Ramos (cell line): ENCODE data around the gene B2M.
"Not testable (repeated sequence)": the region's sequence is repeated elsewhere in the genome, so short reads cannot be mapped to it uniquely, and the experiment has no call there.

ENCODE experiments used
- in situ Hi-C: fragments of 300-500 bp; cut with MboI; formaldehyde crosslinking; loops from one replicate; pipeline ENCODE4 v1.14.3; 2022; ENCODE audit warnings: low sequenced_read_pairs; ENCODE audit not compliant: unreplicated experiment

B2M gene

DNA sequence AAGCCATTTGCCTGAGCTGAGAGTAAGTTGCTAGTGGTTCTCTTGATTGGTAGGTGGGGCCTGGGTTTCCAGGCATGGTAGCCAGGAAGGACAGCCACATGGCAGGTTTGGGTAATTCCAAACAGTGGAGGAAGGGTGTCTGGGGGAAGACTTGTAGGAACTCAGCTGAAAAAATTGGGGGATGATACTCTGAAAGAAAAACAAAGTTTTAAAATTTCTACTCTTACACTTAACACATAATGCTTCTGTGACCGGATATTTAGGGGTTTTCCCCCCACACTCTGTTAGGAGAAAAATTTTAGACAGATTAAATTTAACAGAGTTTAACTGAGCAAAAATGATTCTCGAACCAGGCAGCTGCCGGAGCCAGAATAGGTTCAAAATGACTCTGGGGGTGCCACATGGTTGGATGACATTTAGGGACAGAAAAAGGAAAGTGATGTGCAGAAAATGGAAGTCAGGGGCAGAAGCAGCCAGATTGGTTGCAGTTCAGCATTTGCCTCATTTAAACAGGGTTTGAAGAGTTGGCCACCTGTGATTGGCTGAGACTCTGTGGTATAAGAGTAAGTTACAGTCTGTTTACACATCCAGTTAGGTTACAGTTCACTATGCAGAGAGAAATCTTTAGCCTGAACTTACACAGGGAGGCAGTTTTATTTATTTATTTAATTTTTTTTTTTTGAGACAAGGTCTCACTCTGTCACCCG lies 8.1 kb downstream of the B2M start:
- in situ Hi-C loops = loop anchor here (25.0 kb wide), 2 partner anchors 843 to 932 kb away; partner anchors contain the start of genes ELL3 and SERF2

DNA sequence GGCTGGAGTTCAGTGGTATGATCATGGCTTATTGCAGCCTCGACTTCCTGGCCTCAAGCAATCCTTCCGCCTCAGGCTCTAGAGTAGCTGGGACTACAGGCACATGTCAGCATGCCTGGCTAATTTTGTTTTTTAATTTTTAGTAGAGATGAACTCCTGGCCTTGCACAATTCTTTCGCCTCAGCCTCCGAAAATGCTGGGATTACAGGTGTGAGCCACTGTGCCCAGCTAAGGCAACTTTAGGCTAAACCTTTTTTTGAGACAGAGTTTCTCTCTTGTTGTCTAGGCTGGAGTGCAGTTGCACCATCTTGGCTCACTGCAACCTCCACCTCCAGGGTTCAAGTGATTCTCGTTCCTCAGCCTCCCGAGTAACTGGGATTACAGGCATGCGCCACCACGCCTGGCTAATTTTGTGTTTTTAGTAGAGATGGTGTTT lies 8.7 kb downstream of the B2M start:
- in situ Hi-C loops = loop anchor here (25.0 kb wide), 2 partner anchors 842 to 933 kb away; partner anchors contain the start of genes ELL3 and SERF2

DNA sequence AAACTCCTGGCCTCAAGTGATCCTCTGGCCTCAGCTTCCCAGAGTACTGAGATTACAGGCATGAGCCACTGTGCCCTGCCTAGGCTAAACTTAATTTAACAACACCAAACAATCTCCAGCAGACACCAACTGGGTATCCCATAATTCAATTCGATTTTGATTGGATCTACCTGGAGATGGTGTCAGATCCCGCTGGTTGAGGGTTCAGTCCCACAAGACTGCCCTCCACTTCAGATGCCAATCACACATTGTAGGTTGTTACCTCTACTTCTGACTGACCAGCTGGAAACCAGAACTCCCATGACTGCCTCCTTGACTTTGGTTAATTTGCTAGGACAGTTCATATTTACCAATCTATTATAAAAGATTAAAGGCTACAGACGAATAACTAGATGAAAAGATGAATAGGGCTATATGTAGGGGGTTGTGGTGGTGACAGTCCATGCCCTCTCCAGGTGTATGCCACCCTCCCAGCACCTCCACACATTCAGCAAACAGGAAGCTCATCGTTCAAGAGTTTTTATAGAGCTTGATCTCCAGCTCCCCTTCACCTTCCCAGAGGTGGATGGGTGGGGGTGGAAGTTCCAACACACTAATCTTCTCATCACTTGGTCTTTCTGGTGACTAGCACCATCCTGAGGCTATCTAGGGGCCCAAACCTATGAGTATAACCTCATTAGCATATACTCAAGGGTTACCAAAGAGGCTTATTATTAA lies 9.3 kb downstream of the B2M start:
- in situ Hi-C loops = loop anchor here (25.0 kb wide), 2 partner anchors 842 to 933 kb away; partner anchors contain the start of genes ELL3 and SERF2

DNA sequence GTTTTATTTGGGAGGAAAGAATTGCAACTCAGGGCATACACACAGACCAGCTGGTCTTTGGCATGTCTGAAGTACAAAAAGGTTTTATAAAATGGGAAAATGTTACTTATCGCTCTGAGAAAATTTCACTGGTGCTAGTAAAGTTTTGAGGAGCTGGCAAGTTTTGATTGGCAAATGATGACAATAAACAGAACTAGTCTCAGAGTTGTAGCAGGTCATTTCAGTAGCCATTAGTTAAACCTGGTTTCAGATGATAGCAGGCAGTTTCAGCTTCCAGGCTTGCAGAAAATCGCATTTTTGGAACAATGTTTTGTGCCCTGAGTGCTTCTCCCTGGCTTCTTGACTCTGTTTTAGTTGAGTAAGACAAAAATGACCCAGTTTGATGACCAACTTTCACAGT lies 10.7 kb downstream of the B2M start:
- in situ Hi-C loops = loop anchor here (25.0 kb wide), 2 partner anchors 840 to 935 kb away; partner anchors contain the start of genes ELL3 and SERF2

DNA sequence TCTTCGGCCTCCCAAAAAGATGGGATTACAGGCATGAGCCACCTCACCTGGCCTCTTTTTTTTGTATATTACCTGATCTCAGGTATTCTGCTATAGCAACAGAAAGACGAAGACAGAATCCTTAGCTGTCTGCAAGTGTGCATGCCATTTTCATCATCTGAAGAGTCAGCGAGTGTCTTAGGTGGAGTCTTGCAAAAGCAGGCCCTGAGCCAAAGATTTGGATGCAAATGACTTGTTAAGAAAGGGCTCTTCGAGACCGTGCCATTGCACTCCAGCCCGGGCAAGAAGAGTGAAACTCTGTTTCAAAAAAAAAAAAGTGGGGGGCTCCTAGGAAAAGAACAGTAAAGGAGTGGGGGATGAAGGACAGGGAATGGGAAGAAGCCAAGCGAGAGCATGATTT lies 14.8 kb downstream of the B2M start:
- in situ Hi-C loops = no loop called here

DNA sequence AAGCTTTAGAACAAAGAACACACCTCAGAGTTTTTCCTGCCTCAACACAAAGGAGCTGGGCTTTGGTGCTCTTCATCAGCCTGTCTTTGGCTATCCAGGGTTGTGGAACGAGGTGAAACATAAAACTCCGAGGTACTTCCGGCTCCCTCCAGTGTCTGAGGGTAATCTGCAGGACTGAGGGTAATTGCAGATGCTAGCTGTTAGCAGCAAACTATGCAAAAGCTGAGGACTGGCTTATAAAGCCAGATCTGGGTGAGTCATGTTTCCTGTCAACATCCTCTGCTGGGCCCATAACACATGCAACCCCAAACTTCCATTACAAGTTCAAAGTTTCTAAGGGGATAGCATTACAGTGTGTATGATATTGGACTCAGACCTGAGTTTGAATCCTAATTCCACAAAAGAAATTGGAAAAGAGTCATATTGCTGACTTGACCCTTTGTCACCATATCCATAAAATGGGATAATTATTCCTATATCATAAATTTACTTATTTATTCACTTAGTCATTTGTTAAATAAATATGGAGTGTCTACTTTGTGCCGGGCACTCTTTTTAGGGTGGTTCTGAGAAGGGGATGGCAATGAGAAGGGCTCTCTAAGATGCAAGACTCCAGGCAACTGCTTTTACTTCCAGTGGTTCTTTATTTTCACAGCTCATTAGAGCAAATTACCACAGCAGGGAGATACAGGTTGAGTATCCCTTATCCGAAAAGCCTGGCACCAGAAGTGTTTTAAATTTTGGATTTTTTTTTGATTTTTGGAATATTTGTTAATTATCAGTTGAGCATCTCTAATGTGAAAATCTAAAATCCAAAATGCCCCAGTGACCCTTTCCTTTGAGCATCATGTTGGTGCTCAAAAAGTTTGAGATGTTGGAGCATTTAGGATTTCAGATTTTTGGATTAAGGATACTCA lies 15.5 kb downstream of the B2M start:
- in situ Hi-C loops = no loop called here

DNA sequence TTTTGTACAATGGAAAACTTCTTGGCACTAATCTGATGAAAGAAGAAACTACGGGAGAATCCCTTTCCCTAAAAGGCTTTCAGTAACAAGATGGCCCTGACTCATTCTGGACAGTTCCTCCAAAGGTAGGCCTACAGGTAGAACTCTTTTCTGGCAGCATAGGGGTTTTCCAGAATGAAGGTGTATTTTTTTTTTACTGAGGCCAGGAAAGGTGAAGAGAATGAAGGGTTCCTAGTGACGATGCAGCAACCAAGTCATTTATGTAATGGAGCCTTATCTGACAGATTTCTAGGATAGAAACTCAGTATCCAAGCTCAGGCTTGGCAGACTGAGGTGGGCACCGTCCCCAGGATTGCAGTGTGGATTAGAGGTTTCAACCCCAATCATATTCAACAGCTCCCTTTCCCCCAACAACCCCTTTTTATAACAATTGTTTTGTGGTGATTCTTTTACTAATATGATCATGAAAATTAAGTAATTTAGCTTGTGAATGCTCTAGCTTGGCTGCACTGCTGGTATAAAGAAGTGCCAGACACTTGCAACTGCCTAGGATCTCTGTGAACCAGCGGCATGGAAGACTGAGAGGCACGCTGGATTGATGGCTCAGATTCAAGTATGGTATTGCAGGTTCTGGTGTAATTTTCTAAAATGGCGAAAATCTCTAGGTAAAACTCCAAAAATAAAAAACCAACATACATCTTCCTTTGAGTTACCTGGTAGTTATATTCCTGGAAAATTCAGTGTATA lies 16.3 kb downstream of the B2M start:
- in situ Hi-C loops = no loop called here

DNA sequence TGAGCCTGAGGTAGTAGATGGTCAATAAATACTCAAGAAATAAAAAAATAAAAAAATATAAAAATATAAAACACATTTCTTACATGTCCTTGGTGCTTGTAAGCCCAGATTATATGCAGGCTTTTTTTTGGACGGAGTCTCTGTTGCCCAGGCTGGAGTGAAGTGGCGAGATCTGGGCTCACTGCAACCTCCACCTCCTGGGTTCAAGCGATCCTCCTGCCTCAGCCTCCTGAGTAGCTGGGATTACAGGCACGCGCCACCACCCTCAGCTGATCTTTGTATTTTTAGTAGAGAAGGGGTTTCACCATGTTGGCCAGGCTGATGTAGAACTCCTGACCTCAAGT lies 16.9 kb downstream of the B2M start:
- in situ Hi-C loops = not testable (repeated sequence)

DNA sequence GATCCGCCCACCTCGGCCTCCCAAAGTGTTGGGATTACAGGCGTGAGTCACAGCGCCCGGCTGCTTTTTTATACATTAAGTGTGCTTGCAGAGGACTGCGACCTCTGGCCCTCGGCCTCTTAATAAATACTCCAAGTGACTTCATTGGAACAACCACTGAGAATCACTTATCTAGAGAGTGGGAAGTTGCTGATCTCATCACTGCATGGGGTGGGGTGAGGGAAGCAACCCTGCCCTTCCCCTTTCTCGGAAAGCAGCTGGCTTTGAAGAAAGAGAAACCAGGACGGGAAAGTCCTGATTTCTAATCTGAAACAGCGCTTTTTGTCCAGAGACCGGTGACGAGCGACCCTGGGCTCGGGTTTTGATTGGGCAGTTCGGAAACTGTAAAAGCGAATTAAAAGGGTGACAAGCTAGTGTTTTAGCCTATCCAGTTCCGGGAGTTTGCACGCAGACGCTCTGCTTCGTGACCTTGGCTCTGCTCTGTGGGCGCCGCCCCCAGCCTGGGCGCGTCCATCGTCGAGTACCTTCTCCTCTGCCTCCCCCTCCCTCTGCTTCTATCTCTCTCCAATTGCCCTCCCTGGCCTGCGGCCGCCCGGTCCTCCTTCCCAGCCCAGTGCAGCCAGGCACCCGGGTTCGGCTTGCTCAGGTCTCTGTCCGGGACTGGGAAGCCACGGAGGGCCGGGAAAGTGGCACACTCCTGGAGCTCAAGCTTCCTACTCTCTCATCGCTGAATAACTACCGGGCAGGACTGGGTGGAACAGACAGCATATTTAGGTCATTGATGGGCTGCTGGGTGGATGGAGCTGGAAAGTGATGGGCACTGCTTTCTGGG lies 17.5 kb downstream of the B2M start:
- in situ Hi-C loops = no loop called here

DNA sequence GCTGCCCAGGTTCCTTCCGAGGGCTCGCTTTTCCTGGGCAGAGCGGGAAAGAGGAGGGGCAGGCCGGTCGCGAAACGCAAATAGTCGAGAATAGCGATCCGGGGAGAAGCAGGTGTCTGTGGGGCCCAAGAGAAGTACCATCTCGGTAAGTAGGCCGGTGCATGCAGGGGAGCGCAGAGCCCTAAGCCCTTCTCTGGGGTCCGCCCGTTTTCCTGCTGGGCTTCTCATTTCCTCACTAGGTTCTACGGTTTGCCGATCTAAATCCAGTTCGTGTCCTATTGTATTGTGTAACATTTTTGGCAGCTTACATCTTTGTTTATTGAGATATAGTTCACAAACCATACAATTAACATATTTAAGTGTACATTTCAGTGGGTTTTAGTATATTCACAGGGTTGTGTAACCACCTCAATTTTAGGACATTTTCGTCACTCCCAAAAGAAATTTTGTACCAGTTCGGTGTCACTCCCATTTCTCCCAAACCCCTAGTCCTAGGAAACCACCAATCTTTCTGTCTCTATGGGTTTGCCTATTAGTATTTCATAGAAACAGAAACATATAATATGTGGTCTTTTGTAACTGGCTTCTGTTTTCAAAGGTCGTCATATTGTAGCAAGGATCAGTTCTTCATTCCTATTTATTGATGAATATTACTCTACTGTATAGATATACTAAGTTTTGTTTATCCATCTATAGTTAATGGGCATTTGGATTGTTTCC lies 18.3 kb downstream of the B2M start:
- in situ Hi-C loops = loop anchor here (10.0 kb wide), 1 partner anchor 145 kb away; no protein-coding TSS in a partner anchor

DNA sequence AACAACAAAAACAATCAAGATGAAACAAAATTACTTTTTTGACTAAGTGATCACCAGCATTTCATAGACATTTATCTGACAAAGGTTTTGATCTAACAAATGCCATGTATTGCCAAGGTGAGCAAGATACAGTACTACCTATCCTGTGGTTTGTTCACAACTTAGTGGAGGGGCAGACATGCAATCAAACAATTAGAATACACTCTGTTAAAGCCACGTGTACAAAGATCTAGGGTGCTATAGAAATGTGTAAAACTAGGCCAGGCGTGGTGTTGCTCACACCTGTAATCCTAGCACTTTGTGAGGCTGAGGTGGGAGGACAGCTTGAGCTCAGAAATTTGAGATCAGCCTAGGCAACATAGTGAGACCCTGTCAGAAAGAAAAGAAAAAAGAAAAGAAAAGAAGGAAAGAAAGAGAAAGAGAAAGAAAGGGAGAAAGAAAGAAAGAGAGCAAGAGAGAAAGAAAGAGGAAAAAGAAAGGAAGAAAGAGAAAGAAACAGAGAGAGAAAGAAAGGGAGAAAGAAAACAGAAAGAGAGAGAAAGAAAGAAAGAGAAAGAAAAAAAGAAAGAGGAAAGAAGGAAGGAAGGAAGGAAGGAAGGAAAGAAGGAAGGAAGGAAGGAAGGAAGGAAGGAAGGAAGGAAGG lies 23.6 kb downstream of the B2M start:
- in situ Hi-C loops = loop anchor here (10.0 kb wide), 1 partner anchor 150 kb away; no protein-coding TSS in a partner anchor

DNA sequence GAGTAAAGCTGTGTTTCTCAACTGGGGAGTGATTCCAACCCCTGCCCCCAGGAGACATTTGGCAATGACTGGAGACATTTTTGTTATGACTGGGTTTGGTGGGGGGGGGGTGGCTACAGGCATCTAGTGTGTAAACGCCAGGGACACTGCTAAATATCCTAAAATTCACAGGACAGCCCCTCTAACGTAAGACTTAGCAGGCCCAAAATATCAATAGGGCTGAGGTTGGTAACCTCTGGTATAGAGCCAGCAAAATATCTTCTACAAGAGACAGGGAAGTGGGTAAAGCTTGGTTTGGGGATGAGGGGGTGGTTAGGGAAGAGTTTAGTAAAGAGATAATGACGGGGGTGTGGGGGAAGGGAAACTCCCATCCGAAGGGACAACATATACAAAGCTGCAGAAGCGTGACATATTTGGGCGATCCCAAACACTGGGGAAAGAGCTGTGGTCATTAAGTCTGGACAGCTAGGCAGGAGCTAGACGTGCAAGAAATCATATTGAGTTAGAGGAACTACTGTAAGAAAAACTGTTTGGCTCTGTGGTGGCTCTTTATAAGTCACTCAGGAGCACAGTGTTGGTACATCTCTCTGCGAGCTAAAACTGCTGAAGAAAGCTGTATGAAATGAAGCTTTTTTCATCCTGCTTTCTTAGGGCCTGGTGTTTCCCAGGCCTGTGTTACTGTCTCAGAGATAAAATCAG lies 24.3 kb downstream of the B2M start:
- in situ Hi-C loops = loop anchor here (10.0 kb wide), 1 partner anchor 151 kb away; no protein-coding TSS in a partner anchor

DNA sequence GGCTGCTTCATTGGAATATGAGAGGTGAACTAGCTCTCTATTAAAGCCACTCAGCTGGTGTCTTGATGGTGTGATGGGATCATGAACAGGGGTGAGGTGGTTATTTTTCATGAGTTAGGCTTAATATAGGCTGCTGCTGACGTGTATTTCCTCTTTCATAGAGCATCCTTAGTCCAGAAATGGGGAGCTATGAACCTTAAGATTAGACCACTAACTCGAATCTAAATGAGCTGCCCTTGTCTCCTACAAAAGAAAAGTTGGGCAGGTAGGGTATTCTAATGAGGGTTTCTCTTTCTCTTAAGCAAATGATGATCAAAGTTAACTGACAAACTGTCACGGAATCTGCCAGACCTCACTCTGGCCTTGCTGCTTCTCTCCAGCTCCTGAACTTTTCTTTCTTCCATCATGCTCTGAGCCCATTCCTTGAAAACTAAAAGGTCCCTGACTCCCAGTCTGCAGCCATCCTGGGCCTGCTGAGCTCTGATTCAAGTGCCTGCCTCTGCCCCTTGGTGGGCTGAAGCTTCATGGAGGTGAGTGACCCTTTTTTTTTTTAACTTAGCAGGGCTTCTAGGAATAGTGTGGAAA lies 25.0 kb downstream of the B2M start, which contains the start of gene TRIM69:
TSS of gene TRIM69 (plus strand) at position 348 of the 585 bp plus-strand sequence. CDS start at position 525, 177 bp downstream.
- in situ Hi-C loops = loop anchor here (10.0 kb wide), 1 partner anchor 151 kb away; no protein-coding TSS in a partner anchor

DNA sequence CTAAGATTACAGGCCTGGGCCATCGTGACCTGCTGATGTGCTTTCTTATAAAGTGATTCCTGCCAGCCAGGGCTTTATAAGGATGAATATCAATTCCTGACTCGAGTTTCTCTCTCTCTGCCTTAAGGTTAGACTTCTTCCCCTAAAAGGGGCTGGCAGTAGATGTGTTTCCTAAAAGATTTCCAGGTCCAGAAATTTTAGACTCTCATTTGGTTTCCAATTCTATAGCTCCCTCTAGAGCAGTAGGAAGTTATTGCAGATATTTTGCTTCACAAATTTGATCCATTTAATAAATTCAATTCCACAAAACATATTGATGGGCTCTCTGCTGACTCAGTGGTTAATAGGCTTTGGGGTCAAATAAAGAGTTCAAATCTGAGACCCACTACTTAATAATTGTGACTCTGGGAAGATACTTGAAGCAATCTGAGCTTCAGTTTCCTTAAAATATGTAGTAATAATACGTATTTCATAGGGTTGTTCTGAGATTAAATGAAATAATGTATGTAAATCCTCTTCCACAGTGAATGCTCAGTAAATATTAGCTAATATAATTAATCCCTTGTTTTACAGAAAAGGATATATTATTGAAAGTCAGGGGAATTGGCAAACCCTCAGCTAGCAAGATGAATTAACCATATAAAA lies 27.1 kb downstream of the B2M start:
- in situ Hi-C loops = loop anchor here (10.0 kb wide), 1 partner anchor 154 kb away; no protein-coding TSS in a partner anchor

DNA sequence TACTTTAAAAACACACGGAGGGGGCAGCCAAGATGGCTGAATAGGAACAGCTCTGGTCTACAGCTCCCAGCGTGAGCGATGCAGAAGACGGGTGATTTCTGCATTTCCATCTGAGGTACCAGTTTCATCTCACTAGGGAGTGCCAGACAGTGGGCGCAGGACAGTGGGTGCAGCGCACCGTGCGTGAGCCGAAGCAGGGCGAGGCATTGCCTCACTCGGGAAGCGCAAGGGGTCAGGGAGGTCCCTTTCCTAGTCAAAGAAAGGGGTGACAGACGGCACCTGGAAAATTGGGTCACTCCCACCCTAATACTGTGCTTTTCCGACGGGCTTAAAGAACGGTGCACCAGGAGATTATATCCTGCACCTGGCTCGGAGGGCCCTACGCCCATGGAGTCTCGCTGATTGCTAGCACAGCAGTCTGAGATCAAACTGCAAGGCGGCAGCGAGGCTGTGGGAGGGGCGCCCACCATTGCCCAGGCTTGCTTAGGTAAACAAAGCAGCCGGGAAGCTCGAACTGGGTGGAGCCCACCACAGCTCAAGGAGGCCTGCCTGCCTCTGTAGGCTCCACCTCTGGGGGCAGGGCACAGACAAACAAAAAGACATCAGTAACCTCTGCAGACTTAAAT lies 28.0 kb downstream of the B2M start:
- in situ Hi-C loops = loop anchor here (10.0 kb wide), 1 partner anchor 155 kb away; no protein-coding TSS in a partner anchor
